Keratinocyte (primary cell): ENCODE results near the gene NIPAL1.

Experiments
- CTCF ChIP-seq, 3 experiments: IDR thresholded peaks in 1 of 3; conservative IDR thresholded peaks in 1 of 3; optimal IDR thresholded peaks in 1 of 3; 2 replicates in 2 of 3; 3 replicates in 1 of 3; pipeline versions ENCODE3 to v1.5.1; 2011; ENCODE audit warnings: low read length in 3 of 3, mild to moderate bottlenecking in 3 of 3, moderate library complexity in 2 of 3, control low read depth in 1 of 3, inconsistent platforms in 1 of 3; ENCODE audit not compliant: insufficient read depth in 2 of 3; ENCODE audit errors: extremely low read depth in 1 of 3
- EZH2 ChIP-seq: IDR thresholded peaks from one replicate; pipeline ENCODE4 v1.6.1; 2012; ENCODE audit warnings: inconsistent platforms, mild to moderate bottlenecking, low read length, moderate library complexity

GRCh38 chr4:48081196-48081595, 64.6 kb downstream of the NIPAL1 start:
- no peak for TF ChIP-seq CTCF (optimal IDR thresholded peaks at IDR 0.05 in 1 of 3, IDR thresholded peaks at IDR 0.05 in 1 of 3, conservative IDR thresholded peaks at IDR 0.05 in 1 of 3; ENCODE audit: extremely low read depth in 1 of 3, insufficient read depth in 2 of 3, low read length in 3 of 3)
- TF ChIP-seq EZH2: no peak
